BLaER1 treated with 17β-estradiol and CSF1 and Interleukin-3, amounts not matched to agents 10 nM and 100 nM (cell line): ENCODE results near the gene NXN.

Experiments
- H3K27ac ChIP-seq, 11 experiments: shearing (Covaris generic); formaldehyde crosslinking; 2 replicates each; pipeline ENCODE4 v1.8.1; 2022
- H3K27me3 ChIP-seq, 11 experiments: shearing (Covaris generic); formaldehyde crosslinking; 2 replicates each; pipeline ENCODE4 v1.8.1; 2022
- H3K36me3 ChIP-seq, 11 experiments: shearing (Covaris generic); formaldehyde crosslinking; 2 replicates each; pipeline ENCODE4 v1.8.1; 2022
- H3K4me1 ChIP-seq, 10 experiments: shearing (Covaris generic); formaldehyde crosslinking; 2 replicates each; pipeline ENCODE4 v1.8.1; 2022
- H3K4me2 ChIP-seq, 11 experiments: shearing (Covaris generic); formaldehyde crosslinking; 2 replicates each; pipeline ENCODE4 v1.8.1; 2022
- H3K4me3 ChIP-seq, 10 experiments: shearing (Covaris generic); formaldehyde crosslinking; 2 replicates each; pipeline ENCODE4 v1.8.1; 2022
- H3K9ac ChIP-seq, 11 experiments: shearing (Covaris generic); formaldehyde crosslinking; 2 replicates each; pipeline ENCODE4 v1.8.1; 2022
- H3K9me3 ChIP-seq, 11 experiments: shearing (Covaris generic); formaldehyde crosslinking; replicated peaks in 1 of 11; 2 replicates each; pipeline ENCODE4 v1.8.1; 2022
- H4K20me1 ChIP-seq, 11 experiments: shearing (Covaris generic); formaldehyde crosslinking; 2 replicates each; pipeline ENCODE4 v1.8.1; 2022
- Cebpa-rat ChIP-seq, 11 experiments: shearing (Covaris generic); IDR thresholded peaks; 2 replicates each; pipeline ENCODE4 v1.8.1; 2022

NXN gene

DNA sequence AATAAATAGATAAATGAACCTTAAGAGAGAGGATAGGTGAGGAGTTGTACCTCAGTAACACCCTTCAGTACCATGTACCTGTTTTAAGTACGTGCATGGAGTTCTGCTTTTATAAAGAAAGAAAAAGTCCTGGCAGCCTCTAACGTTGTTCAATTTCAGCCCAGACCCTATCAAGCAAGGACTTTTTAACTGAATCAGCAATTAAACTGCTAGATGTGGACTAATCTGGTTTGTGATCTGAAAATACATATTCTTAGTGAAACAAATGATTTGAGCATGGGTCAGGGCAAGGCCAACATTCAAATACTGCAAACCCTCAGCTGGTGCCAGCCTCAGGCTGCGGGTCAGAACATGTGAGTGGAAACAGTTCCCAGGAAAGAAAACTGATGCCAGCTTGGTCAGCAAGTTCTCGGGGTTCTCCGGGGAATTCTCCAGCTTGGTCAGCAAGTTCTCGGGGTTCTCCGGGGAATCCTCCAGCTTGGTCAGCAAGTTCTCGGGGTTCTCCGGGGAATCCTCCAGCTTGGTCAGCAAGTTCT is 112.9 kb downstream of the NXN start:
- H3K27ac ChIP-seq, result peak overlapping the region in 4 of 11 experiments; percentile 45 to 97 (median 97); a peak in 7 of 22 replicates
- no peak overlapping the region for H3K4me3 ChIP-seq
- H3K9ac ChIP-seq, result peak overlapping the region in 2 of 11 experiments; percentile 7 to 46; a peak in 2 of 22 replicates
- H3K4me1 ChIP-seq, result peaks cover 51 to 100% (median 97%) of the 10 kb centered on the region in 10 experiments
- H3K9me3 ChIP-seq, result peaks cover 0 to 8% (median 0%) of the 10 kb centered on the region in 11 experiments; a peak in 2 of 22 replicates
- no peaks in the 10 kb centered on the region for H3K27me3 ChIP-seq
- no peak for TF ChIP-seq Cebpa-rat (IDR thresholded peaks at IDR 0.05)
- H3K36me3 ChIP-seq, result peaks cover 0 to 34% (median 0%) of the 10 kb centered on the region in 11 experiments; a peak in 6 of 22 replicates
- peaks cover 0 to 5% (median 0%) of the 10 kb centered on the region in 11 experiments; a peak in 1 of 22 replicates for H4K20me1 ChIP-seq
- peak overlapping the region in 7 of 11 experiments; percentile 1 to 96 (median 81); a peak in 11 of 22 replicates for H3K4me2 ChIP-seq

DNA sequence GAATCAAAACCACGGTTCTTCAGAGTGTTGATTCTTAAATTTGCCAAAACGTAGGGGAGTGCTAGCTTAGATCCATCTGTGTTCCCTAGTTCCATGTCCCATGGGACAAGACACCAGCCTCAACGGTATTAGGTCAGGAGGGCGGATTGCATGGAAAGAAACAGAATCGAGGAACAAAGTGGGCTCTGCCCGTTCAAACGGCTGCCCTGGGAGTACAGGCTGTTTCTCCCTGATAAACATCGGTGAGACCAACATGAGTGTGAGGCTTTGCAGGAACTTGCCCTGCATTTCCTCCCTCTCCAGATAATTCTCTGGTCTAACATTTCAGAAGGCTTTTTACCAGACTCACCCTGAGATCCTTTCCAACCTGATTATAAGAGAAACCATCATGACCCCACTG is 115.3 kb downstream of the NXN start:
- Histone ChIP-seq H3K4me3 (peak overlapping the region; percentile 43 to 73 (median 58)), H3K4me1 (peaks cover 51 to 100% (median 97%) of the 10 kb centered on the region in 10 experiments), H3K9ac (peak overlapping the region; percentile 68 to 88 (median 80)), H3K27me3 (no peaks in the 10 kb centered on the region), H3K27ac (peak overlapping the region; percentile 18 to 97 (median 90); a peak in 21 of 22 replicates), H3K9me3 (peaks cover 0 to 8% (median 0%) of the 10 kb centered on the region in 11 experiments; a peak in 2 of 22 replicates), H3K4me2 (peak overlapping the region; percentile 81 to 99 (median 95)), H4K20me1 (no peaks in the 10 kb centered on the region), H3K36me3 (peaks cover 0 to 37% (median 0%) of the 10 kb centered on the region in 11 experiments; a peak in 6 of 22 replicates)
- no peak for TF ChIP-seq Cebpa-rat (IDR thresholded peaks at IDR 0.05)

DNA sequence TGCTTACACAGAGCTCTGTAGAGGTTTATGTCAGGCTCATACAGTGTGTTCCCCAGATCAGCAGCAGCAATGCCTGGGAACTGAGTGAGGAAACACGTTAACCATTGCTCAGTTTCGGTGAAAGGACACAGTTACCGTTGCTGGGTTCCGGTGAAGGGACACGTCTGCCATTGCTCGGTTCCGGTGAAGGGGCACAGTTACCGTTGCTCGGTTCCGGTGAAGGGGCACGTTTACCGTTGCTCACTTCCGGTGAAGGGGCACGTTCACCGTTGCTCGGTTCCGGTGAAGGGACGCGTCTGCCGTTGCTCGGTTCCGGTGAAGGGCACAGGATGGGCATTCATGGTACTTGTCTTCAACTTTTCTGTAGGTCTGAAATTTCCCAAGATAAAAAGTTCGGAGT is 115.7 kb downstream of the NXN start:
- peaks cover 51 to 100% (median 97%) of the 10 kb centered on the region in 10 experiments for H3K4me1 ChIP-seq
- H3K4me2 ChIP-seq, result peak overlapping the region; percentile 81 to 99 (median 95)
- H3K27me3 ChIP-seq, result no peaks in the 10 kb centered on the region
- peak overlapping the region; percentile 68 to 88 (median 80) for H3K9ac ChIP-seq
- peak overlapping the region; percentile 18 to 97 (median 90); a peak in 21 of 22 replicates for H3K27ac ChIP-seq
- peak overlapping the region; percentile 43 to 73 (median 58) for H3K4me3 ChIP-seq
- peaks cover 0 to 37% (median 0%) of the 10 kb centered on the region in 11 experiments; a peak in 6 of 22 replicates for H3K36me3 ChIP-seq
- peak in 4 of 11 experiments; percentile 37 to 94 (median 60); a peak in 5 of 22 replicates for TF ChIP-seq Cebpa-rat (IDR thresholded peaks at IDR 0.05)
- no peaks in the 10 kb centered on the region for H4K20me1 ChIP-seq
- H3K9me3 ChIP-seq, result peaks cover 0 to 8% (median 0%) of the 10 kb centered on the region in 11 experiments; a peak in 2 of 22 replicates

DNA sequence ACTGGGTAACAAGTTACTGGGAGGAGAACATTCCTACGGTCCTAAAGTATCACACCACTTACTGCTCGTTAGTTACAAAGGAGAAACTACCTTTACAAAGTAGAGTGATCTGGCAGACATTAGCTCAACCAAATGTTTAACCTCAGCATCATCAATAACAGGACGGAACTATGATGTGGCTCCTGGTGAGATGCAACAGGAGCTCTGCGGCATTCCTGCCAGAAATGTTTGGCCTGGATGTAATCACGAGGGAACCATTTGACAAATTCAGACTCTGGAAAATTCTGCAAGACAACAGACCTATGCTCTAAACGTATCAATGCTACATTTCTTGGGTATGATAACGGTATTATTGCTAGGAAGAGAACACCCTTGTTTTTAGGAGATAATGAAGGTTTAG is 117.0 kb downstream of the NXN start:
- Histone ChIP-seq H4K20me1 (no peaks in the 10 kb centered on the region), H3K36me3 (peaks cover 0 to 26% (median 0%) of the 10 kb centered on the region in 11 experiments; a peak in 6 of 22 replicates), H3K9me3 (peaks cover 0 to 2% (median 0%) of the 10 kb centered on the region in 11 experiments; a peak in 2 of 22 replicates), H3K27me3 (no peaks in the 10 kb centered on the region), H3K9ac (peak overlapping the region in 9 of 11 experiments; percentile 77 to 88 (median 83); a peak in 19 of 22 replicates), H3K4me2 (peak overlapping the region; percentile 81 to 99 (median 95)), H3K27ac (peak overlapping the region in 8 of 11 experiments; percentile 86 to 97 (median 92); a peak in 16 of 22 replicates), H3K4me1 (peaks cover 50 to 100% (median 97%) of the 10 kb centered on the region in 10 experiments), H3K4me3 (peak overlapping the region in 6 of 10 experiments; percentile 43 to 73 (median 60); a peak in 8 of 20 replicates)
- TF ChIP-seq Cebpa-rat (IDR thresholded peaks at IDR 0.05), result no peak

DNA sequence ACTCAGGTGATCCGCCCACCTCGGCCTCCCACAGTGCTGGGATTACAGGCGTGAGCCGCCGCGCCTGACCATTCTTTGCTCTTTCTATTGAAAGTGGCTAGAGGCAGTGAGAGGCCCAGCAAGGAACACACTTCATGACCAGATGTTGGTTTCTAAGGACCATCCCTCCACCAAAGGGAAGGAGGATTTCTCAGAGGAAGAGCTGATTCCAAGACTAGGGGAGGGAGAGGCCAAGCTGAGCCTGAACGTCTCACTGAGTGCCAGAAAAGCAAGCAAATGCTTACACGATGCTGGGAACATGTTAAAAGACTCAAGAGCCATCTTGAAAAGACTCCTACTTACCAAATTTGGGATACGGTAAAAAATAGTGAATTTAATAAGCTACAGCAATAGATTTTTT is 118.2 kb downstream of the NXN start:
- Histone ChIP-seq H4K20me1 (no peaks in the 10 kb centered on the region), H3K4me3 (no peak overlapping the region), H3K9me3 (no peaks in the 10 kb centered on the region; a peak in 2 of 22 replicates), H3K9ac (peak overlapping the region in 5 of 11 experiments; percentile 78 to 88 (median 83); a peak in 11 of 22 replicates), H3K4me1 (peaks cover 59 to 100% (median 98%) of the 10 kb centered on the region in 10 experiments), H3K27ac (peak overlapping the region in 8 of 11 experiments; percentile 48 to 97 (median 92); a peak in 16 of 22 replicates), H3K27me3 (no peaks in the 10 kb centered on the region), H3K4me2 (peak overlapping the region in 9 of 11 experiments; percentile 33 to 98 (median 92); a peak in 16 of 22 replicates), H3K36me3 (peaks cover 0 to 16% (median 0%) of the 10 kb centered on the region in 11 experiments; a peak in 4 of 22 replicates)
- TF ChIP-seq Cebpa-rat (IDR thresholded peaks at IDR 0.05), result no peak

DNA sequence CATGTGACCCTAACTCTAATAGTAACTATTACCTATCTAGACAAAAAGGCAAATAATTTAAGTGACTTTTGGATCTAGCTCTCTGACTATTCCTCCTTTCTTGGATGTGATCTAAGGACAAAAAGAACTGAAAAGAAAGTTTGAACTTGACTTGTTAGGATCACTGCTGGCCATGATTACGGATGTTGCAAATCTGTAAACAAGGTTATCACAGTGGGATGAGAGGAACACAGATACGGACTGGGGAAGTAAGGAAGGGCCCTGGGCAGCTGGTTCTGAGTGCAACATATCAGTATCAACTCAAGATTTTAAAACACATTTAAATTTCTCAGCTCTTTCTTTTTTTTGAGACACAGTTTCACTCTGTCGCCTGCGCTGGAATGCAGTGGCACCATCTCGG is 118.8 kb downstream of the NXN start:
- H3K4me1 ChIP-seq, result peaks cover 59 to 100% (median 98%) of the 10 kb centered on the region in 10 experiments
- H3K27me3 ChIP-seq, result no peaks in the 10 kb centered on the region
- TF ChIP-seq Cebpa-rat (IDR thresholded peaks at IDR 0.05), result no peak

DNA sequence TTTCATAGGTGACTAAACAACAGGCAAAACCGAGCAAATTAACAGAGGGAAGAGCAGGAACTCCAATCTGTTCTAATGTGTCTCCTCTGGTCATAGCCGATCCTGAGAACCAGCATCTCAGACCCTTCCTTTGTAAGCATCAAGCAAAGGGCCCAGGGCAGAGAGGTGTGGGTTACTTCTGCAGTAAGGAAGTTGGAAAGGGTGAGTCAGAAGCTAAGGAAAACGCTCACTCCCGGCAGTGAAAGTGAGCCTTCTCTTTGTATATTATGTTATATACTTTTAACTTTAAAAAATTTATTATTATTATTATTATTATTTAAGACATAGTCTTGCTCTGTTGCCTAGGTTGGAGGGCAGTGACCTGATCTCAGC is 119.8 kb downstream of the NXN start:
- Histone ChIP-seq H3K27me3 (no peaks in the 10 kb centered on the region), H3K9me3 (no peaks in the 10 kb centered on the region), H3K4me2 (peak overlapping the region; percentile 68 to 92 (median 84)), H3K4me1 (peaks cover 56 to 100% (median 98%) of the 10 kb centered on the region in 10 experiments), H3K9ac (peak overlapping the region in 10 of 11 experiments; percentile 28 to 79 (median 72); a peak in 19 of 22 replicates), H3K27ac (peak overlapping the region in 10 of 11 experiments; percentile 35 to 97 (median 85); a peak in 20 of 22 replicates), H4K20me1 (no peaks in the 10 kb centered on the region), H3K4me3 (peak overlapping the region in 2 of 10 experiments; percentile 9; a peak in 3 of 20 replicates), H3K36me3 (peaks cover 0 to 8% (median 0%) of the 10 kb centered on the region in 11 experiments; a peak in 4 of 22 replicates)
- no peak for TF ChIP-seq Cebpa-rat (IDR thresholded peaks at IDR 0.05)

More for the DNA sequence above, 118.8 kb downstream of the NXN start:
- H3K36me3 ChIP-seq, result peaks cover 0 to 10% (median 0%) of the 10 kb centered on the region in 11 experiments; a peak in 4 of 22 replicates
- peak overlapping the region in 8 of 11 experiments; percentile 48 to 97 (median 92); a peak in 16 of 22 replicates for H3K27ac ChIP-seq
- H3K4me2 ChIP-seq, result peak overlapping the region in 9 of 11 experiments; percentile 33 to 98 (median 92); a peak in 15 of 22 replicates
- H3K9ac ChIP-seq, result peak overlapping the region in 5 of 11 experiments; percentile 78 to 88 (median 83); a peak in 10 of 22 replicates
- no peak overlapping the region for H3K4me3 ChIP-seq
- H3K9me3 ChIP-seq, result no peaks in the 10 kb centered on the region
- H4K20me1 ChIP-seq, result no peaks in the 10 kb centered on the region

DNA sequence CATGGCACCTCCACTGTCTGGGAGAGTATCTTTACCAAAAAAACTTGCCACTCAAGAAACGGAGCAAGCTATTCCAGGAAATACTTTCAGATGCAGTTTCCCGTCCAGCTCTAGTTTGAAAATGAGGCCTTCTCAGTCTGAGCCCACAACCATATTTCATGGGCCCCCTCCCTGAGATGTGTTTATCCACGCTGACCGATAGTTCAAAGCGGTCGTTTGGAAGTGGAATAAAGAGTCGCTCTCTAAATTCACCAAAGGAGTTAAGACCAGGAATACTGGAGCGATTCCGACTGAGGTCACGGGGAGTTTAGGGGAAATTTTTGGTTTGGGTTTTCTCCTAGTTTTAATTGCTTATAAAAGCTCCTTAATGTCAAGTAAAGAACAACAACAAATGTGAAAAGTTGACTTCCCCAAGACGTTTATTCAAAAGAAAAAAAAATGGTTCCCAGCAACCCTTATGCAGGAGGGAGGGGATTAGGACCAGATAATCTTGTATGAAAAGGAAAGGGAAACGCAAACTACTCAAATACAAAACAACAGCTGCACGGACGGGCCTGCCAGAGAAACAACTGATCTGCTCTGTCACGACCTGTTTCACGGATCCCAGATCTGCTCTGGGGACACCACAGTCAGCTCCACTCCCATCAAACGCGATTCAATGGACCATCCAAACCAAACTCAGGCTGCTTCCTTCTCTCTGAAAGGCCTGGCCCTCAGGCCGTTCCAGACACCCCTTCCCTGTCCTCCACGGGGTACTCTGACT is 120.3 kb downstream of the NXN start:
- TF ChIP-seq Cebpa-rat (IDR thresholded peaks at IDR 0.05), result no peak
- H3K36me3 ChIP-seq, result peaks cover 0 to 8% (median 0%) of the 10 kb centered on the region in 11 experiments; a peak in 5 of 22 replicates
- H3K4me2 ChIP-seq, result peak overlapping the region; percentile 68 to 92 (median 84)
- peak overlapping the region in 10 of 11 experiments; percentile 28 to 79 (median 72); a peak in 20 of 22 replicates for H3K9ac ChIP-seq
- no peaks in the 10 kb centered on the region for H3K27me3 ChIP-seq
- H4K20me1 ChIP-seq, result no peaks in the 10 kb centered on the region
- peaks cover 50 to 97% (median 93%) of the 10 kb centered on the region in 10 experiments for H3K4me1 ChIP-seq
- H3K27ac ChIP-seq, result peak overlapping the region; percentile 3 to 97 (median 85); a peak in 20 of 22 replicates
- peak overlapping the region in 4 of 10 experiments; percentile 7 to 11 (median 9); a peak in 4 of 20 replicates for H3K4me3 ChIP-seq
- H3K9me3 ChIP-seq, result no peaks in the 10 kb centered on the region
